SK-N-SH treated with all-trans-retinoic acid at 6 μM for 48 hours (cell line): Measurements from ENCODE around the gene SCAMP5.

Experiments used
- ARNTL ChIP-seq: fragments of 450-650 bp; formaldehyde crosslinking; IDR thresholded peaks from 2 replicates; pipeline ENCODE4 v1.5.0; 2020; ENCODE audit warnings: low read depth, mild to moderate bottlenecking, moderate library complexity, borderline replicate concordance
- CREB5 ChIP-seq: fragments of 250-450 bp; sonication (Bioruptor Pico); IDR thresholded peaks from 2 replicates; pipeline ENCODE4 v1.5.1; 2020; ENCODE audit warnings: low read depth, mild to moderate bottlenecking, moderate library complexity
- POU6F1 ChIP-seq: fragments of 250-450 bp; sonication (Bioruptor Pico); IDR thresholded peaks from 2 replicates; pipeline ENCODE4 v1.8.0; 2021; ENCODE audit warnings: low read depth, mild to moderate bottlenecking, moderate library complexity, borderline replicate concordance
- RARB ChIP-seq: fragments of 250-450 bp; sonication (Bioruptor Pico); IDR thresholded peaks from 2 replicates; pipeline ENCODE4 v1.8.0; 2021; ENCODE audit warnings: mild to moderate bottlenecking, moderate library complexity
- ZFP3 ChIP-seq: fragments of 250-450 bp; sonication (Bioruptor Pico); IDR thresholded peaks from 2 replicates; pipeline ENCODE4 v1.5.0; 2020; ENCODE audit warnings: mild to moderate bottlenecking, moderate library complexity

GRCh38 chr15:75063338-75063737, 68.0 kb downstream of the SCAMP5 start:
- no peak for TF ChIP-seq ARNTL (CRISPR knock-in tag)
- TF ChIP-seq RARB = no peak
- no peak for TF ChIP-seq ZFP3 (CRISPR knock-in tag)
- no peak for TF ChIP-seq CREB5 (CRISPR knock-in tag)
- TF ChIP-seq POU6F1 (CRISPR knock-in tag) = no peak
